Measurements from ENCODE around the gene CCDC141. TPM values are rescaled to one million over a fixed set of nuclear protein-coding genes. Genes with fewer than 3 reads are reported as not detected.

Gene CCDC141
- total RNA-seq, 2 experiments from 2014 or later = 2.6 TPM

DNA sequence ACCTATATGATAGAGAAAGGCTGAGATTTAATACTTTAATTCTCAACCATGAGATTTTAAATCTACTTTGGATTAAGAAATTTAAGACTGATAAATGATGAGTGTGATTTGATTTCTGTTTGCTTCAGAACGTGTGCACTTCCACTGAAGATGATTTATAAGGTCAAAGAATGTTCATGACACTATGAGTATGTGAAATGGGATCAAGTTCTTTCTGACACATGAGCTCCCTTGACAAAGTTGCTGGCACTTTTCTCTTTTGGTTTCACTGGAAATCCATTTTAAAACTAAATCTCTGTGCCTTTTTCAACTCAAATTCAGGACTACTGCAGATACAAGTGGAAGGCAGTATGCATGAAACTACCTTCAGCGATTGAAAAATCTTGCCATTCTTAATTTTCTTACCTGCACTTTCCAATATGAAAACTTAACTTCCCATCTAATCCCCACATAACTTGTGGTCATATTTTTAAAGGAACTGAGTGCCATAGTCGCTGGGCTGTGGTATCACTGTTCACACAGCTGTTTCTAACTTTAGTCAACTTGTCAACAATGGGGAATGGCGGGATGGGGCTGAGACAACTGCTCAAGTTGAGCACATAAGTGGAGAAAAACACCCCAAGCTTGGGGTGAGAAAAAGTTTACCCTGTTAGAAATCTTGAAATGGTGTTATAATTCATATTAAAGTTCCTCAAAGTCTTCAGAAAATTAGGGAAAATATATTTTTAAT is 190.9 kb downstream of the CCDC141 start:
- POLR2A ChIA-PET = no interaction called here
- H3K9me3 Mint-ChIP-seq = no peaks in the 10 kb centered on the region
- DNase-seq = no peak

DNA sequence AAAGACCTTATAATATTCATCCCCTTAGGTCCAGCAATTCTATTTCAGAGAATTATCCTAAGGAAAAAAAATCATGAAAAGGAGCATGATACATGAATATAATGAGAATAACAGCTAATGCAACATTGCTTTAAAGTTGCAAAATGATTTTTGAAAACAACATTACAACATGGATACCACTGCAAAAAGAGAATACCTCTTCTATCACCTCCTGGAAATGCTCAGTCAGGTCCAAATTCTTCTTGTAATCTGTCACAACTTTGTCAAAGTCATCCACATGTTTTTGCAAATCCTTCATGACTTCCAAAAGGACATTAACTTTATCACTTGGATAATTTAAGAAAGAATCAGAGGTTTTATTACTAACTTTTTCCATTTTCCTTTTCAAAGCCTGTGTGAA is 194.8 kb downstream of the CCDC141 start:
- Mint-ChIP-seq H3K9me3 (no peaks in the 10 kb centered on the region), H3K27me3 (peaks cover 2% of the 10 kb centered on the region), H3K27ac (no peak overlapping the region), H3K4me3 (no peak overlapping the region), H3K4me1 (no peaks in the 10 kb centered on the region), H3K36me3 (ENCODE audit: low read depth) (no peaks in the 10 kb centered on the region)
- ChIA-PET POLR2A (no interaction called here), CTCF (no interaction called here)
- DNase-seq = no peak

More for the DNA sequence above, 190.9 kb downstream of the CCDC141 start:
- H3K27ac Mint-ChIP-seq = no peak overlapping the region
- peaks cover 2% of the 10 kb centered on the region for H3K27me3 Mint-ChIP-seq
- no peaks in the 10 kb centered on the region for H3K36me3 Mint-ChIP-seq (ENCODE audit: low read depth)
- H3K4me1 Mint-ChIP-seq = no peaks in the 10 kb centered on the region
- H3K4me3 Mint-ChIP-seq = no peak overlapping the region
- CTCF ChIA-PET = no interaction called here

DNA sequence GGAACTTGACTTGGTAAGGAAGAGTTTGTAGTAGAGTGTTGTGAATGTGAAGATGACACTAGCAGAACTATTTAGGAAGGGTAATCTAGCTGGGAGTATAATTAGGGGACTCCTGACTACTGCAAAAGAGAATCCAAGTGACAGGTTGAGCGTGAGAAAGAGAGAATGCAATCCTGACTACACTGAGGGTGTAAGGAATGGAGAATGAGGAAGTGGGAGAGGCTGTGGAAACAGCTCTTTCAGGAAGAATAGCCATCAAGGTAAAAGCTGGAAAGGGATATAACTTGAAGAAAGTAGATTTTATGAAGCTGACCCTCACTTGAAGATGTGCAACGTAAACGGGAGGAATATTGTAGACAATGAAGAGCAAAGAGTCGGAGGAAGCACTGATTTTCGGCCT is 201.6 kb downstream of the CCDC141 start:
- no peak overlapping the region for H3K27ac Mint-ChIP-seq
- no peaks in the 10 kb centered on the region for H3K27me3 Mint-ChIP-seq
- no peak overlapping the region for H3K4me3 Mint-ChIP-seq
- DNase-seq = no peak
- H3K9me3 Mint-ChIP-seq = no peaks in the 10 kb centered on the region
- H3K36me3 Mint-ChIP-seq (ENCODE audit: low read depth) = no peaks in the 10 kb centered on the region
- ChIA-PET POLR2A (no interaction called here), CTCF (no interaction called here)
- H3K4me1 Mint-ChIP-seq = no peaks in the 10 kb centered on the region

DNA sequence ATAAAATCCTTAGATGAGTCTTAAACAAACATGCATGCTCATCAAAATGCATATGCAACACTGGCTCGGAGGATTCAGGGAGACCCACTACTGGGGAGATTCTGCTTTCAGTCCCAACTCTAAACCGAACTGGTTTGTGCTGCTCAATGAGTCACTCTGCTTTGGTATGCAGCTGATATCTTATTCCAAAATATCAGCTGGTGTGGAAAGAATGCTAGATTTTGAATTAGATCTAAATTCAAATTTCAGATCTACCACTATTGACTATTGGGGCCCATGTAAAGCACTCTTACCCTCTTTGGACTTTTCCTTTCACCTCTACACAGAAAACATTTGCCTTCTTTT is 203.5 kb downstream of the CCDC141 start:
- Mint-ChIP-seq H3K4me3 (no peak overlapping the region), H3K27me3 (no peaks in the 10 kb centered on the region)
- CTCF ChIA-PET = no interaction called here

DNA sequence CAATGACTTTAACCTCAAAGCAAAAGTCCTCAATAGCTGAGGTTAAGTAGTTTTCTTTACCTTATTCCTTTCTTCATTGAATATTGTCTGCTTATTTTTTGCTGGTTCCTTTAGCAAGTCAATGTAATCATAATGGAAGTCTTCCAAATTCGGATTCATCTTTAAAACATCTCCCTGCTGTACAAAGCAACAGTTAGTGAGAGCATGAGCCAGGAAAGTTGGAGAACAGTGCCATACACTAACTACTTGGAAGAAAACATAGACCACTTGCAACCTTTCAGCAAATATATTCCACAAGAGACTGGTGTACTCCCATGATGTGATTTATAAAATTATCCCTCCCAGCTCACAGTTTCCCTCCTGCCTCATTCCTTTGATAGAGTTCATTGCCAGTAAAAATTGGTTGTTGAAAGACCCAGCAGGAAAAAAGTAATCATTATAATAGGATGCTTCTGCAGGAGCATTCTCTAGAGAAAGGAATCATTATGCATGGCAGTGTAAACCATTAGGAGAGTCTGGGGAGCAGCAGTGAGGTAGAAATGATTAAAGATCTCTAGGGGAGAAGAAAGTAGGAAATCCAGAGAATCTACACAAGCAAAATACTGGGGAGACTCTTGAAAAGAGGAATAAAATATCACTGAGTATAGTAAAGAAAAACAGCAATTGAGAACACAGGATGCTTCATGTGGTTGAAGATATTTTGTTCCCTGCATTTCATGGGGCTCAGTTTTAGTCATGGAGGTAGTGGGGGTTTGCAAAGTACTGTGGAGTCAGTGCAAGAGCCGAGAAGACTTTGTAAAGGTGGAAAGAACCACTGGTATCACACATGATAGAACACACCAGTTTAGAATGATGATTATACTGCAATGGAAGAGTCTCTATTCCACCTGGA is 204.1 kb downstream of the CCDC141 start:
- no peak for DNase-seq
- CTCF ChIA-PET = interaction anchor here (0.6 kb wide), 1 partner anchor 31 kb away, joined by 3 read pairs; no protein-coding TSS in a partner anchor
- H3K36me3 Mint-ChIP-seq (ENCODE audit: low read depth) = no peaks in the 10 kb centered on the region
- H3K4me3 Mint-ChIP-seq = no peak overlapping the region
- H3K4me1 Mint-ChIP-seq = no peaks in the 10 kb centered on the region
- no peaks in the 10 kb centered on the region for H3K27me3 Mint-ChIP-seq
- no peaks in the 10 kb centered on the region for H3K9me3 Mint-ChIP-seq
- POLR2A ChIA-PET = no interaction called here
- H3K27ac Mint-ChIP-seq = no peak overlapping the region

More for the DNA sequence above, 203.5 kb downstream of the CCDC141 start:
- POLR2A ChIA-PET = no interaction called here
- Mint-ChIP-seq H3K9me3 (no peaks in the 10 kb centered on the region), H3K4me1 (no peaks in the 10 kb centered on the region), H3K27ac (no peak overlapping the region), H3K36me3 (ENCODE audit: low read depth) (no peaks in the 10 kb centered on the region)
- no peak for DNase-seq

DNA sequence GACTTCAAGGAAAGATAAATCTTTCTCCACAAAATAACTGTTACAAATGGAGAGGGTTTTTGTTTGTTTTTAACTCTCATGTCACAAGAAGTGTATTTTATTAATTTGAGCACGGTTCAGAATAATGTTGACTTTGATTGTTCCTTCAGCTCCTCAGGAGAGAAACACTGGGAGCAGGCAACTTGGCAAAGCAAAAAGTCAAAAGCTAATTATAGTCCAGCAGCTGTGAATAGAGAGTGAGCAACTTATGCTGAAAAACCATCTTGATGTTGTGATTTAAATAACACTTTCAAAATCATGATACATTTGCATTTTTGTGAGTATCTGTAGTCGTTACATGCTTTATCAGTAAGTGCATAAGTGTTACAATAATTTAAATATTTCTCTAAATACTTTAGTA is 205.2 kb downstream of the CCDC141 start:
- H3K4me3 Mint-ChIP-seq = no peak overlapping the region
- no peak overlapping the region for H3K27ac Mint-ChIP-seq
- no peaks in the 10 kb centered on the region for H3K27me3 Mint-ChIP-seq
- no peak for DNase-seq
- no peaks in the 10 kb centered on the region for H3K4me1 Mint-ChIP-seq
- H3K9me3 Mint-ChIP-seq = no peaks in the 10 kb centered on the region
- CTCF ChIA-PET = no interaction called here
- no peaks in the 10 kb centered on the region for H3K36me3 Mint-ChIP-seq (ENCODE audit: low read depth)
- POLR2A ChIA-PET = no interaction called here

DNA sequence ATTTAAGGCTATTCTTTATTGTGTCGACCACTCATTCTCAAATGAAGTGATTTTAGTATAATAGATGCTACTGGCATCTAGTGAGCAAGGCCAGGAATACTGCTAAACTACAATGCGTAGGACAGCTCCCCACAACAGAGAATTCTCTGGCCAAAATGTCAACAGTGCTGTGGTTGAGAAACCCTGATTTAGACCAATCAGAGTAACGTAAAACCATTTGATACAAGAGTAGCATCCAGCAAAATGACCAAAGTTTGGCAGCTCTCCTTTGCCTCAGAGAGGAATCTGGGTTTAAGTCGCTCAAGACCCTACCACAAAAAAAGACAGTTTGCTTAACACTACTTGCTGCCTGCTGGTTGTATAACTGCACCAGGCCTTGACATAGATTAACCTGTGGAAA is 205.7 kb downstream of the CCDC141 start:
- H3K9me3 Mint-ChIP-seq = no peaks in the 10 kb centered on the region
- H3K27ac Mint-ChIP-seq = no peak overlapping the region
- CTCF ChIA-PET = no interaction called here
- H3K4me1 Mint-ChIP-seq = no peaks in the 10 kb centered on the region
- no peaks in the 10 kb centered on the region for H3K36me3 Mint-ChIP-seq (ENCODE audit: low read depth)
- no peaks in the 10 kb centered on the region for H3K27me3 Mint-ChIP-seq
- POLR2A ChIA-PET = no interaction called here
- DNase-seq = no peak
- H3K4me3 Mint-ChIP-seq = no peak overlapping the region

DNA sequence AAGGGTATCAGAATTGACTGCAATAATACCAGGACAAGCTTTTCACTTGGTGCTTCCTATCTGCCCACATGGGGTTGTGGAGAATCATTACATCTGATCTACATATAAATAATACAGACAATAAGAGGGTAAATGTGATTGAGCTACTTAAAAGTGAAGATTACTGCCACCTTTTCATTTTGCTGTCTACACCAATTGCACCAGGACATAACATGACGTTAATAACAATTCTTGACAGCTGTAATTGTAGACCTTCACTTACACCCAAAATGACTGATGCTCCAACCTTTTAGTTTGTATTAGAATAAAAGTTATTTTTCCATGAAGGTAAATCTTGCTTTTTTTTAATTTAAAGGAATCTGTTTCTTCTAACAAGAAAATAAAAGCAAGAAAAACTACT is 206.2 kb downstream of the CCDC141 start:
- no peak overlapping the region for H3K27ac Mint-ChIP-seq
- H3K4me3 Mint-ChIP-seq = no peak overlapping the region
- ChIA-PET CTCF (no interaction called here), POLR2A (no interaction called here)
- no peak for DNase-seq
- no peaks in the 10 kb centered on the region for H3K27me3 Mint-ChIP-seq
- no peaks in the 10 kb centered on the region for H3K9me3 Mint-ChIP-seq
- H3K36me3 Mint-ChIP-seq (ENCODE audit: low read depth) = no peaks in the 10 kb centered on the region
- no peaks in the 10 kb centered on the region for H3K4me1 Mint-ChIP-seq

DNA sequence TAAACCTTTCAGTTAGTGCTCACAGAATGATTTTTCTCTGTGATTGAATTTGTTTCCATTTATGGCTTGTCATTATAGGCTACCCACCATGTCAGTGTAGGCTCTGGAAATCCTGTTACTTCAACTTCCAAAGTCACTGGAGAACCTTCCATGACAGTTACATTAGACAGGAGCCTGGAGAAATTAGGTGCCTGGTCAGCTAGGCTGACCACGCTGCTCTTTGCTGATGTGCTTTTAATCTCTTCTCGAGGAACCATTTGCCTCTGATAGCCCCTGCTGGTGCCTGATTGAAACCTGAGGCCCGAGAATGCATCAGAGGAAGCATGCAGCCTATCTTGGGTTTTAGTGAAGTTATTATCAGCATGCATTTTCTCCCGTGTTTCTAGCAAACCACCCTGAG is 213.1 kb downstream of the CCDC141 start:
- no peak overlapping the region for H3K4me3 Mint-ChIP-seq
- H3K36me3 Mint-ChIP-seq (ENCODE audit: low read depth) = no peaks in the 10 kb centered on the region
- H3K9me3 Mint-ChIP-seq = no peaks in the 10 kb centered on the region
- H3K4me1 Mint-ChIP-seq = no peaks in the 10 kb centered on the region
- no peak for DNase-seq
- ChIA-PET CTCF (no interaction called here), POLR2A (no interaction called here)
- H3K27ac Mint-ChIP-seq = no peak overlapping the region
- peaks cover 2% of the 10 kb centered on the region for H3K27me3 Mint-ChIP-seq

DNA sequence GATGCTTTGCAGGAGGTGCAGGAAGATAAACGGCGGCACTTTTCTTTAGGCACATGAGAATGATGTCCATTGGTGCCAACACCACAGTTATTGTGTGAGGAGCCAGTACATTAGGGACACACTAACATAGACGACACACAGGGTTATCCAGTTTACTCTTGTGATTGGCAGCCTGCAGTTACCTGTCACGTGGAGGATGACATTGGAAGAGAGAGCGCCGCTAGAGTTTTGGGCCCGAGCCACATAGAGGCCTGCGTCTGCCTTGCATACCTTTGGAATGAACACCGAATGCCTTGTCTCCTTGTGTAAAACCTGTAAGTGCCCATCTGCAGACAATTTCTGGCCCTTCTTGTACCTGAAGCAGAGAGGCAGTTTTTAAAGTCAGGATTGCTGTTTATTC is 215.9 kb downstream of the CCDC141 start:
- ChIA-PET POLR2A (no interaction called here), CTCF (no interaction called here)
- no peak overlapping the region for H3K27ac Mint-ChIP-seq
- peaks cover 2% of the 10 kb centered on the region for H3K27me3 Mint-ChIP-seq
- H3K36me3 Mint-ChIP-seq (ENCODE audit: low read depth) = no peaks in the 10 kb centered on the region
- no peaks in the 10 kb centered on the region for H3K9me3 Mint-ChIP-seq
- DNase-seq = no peak
- no peak overlapping the region for H3K4me3 Mint-ChIP-seq
- H3K4me1 Mint-ChIP-seq = peaks cover 2% of the 10 kb centered on the region

DNA sequence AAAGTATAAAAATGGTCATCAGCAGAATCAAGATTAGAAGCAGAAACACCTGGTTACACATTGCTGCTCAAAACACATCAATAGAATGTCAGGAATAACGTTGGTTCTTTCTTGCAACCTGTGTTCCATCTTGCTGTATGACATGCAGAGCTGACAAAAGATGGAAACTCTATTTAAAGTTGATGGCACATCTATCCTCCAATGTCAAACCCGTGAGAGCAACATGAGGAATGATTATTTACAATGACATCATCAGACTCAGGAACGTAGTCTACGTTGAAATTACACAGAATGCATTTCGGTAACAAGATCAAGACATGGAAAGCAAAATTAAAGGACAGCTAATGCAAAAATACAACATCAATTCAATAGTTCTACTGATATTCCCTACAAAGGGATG is 216.6 kb downstream of the CCDC141 start:
- H3K4me3 Mint-ChIP-seq = no peak overlapping the region
- peaks cover 3% of the 10 kb centered on the region for H3K4me1 Mint-ChIP-seq
- CTCF ChIA-PET = no interaction called here

DNA sequence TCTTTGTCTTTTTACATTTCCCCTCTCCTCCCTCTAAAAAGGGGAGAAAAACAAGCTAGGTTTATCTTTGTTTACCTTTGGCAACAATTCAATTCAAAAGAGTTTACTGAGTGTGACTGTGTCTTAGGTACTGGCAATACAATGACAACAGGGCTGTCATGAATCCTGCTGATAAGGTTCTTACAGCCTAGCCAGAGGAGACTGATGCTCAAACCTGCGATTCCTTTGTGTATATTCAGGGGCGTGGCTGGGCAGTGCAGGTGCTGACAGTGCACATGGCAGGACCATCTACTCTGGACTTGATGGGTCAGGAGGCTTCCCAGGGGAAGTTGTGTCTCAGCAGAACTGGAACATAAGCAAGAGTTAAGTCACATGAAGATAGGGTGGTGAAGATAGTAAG is 219.5 kb downstream of the CCDC141 start:
- no peaks in the 10 kb centered on the region for H3K36me3 Mint-ChIP-seq (ENCODE audit: low read depth)
- no peaks in the 10 kb centered on the region for H3K9me3 Mint-ChIP-seq
- H3K4me3 Mint-ChIP-seq = no peak overlapping the region
- H3K27me3 Mint-ChIP-seq = peaks cover 2% of the 10 kb centered on the region
- H3K4me1 Mint-ChIP-seq = peaks cover 3% of the 10 kb centered on the region
- POLR2A ChIA-PET = no interaction called here
- DNase-seq = no peak
- CTCF ChIA-PET = no interaction called here
- no peak overlapping the region for H3K27ac Mint-ChIP-seq

More for the DNA sequence above, 216.6 kb downstream of the CCDC141 start:
- DNase-seq = no peak
- Mint-ChIP-seq H3K27ac (no peak overlapping the region), H3K9me3 (no peaks in the 10 kb centered on the region), H3K36me3 (ENCODE audit: low read depth) (no peaks in the 10 kb centered on the region), H3K27me3 (peaks cover 2% of the 10 kb centered on the region)
- POLR2A ChIA-PET = no interaction called here

DNA sequence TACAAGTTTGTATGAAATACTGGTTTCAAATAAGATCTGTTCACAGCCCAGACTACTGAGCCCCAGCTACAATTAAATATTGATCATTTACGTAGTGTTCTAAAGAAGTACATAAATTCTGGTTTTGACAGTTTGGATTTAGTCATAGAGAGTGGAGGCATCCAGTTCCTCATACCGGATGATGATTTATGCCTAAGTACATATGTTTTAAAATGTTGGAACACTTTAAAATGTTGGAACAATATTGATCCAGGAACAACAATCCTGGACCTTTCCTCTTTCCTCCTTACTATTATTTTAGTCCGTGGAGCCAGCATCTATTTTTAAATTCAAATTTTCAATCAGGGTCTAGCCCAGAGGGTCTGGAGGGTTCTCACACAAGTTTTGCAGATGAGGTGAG is 220.0 kb downstream of the CCDC141 start:
- no peak overlapping the region for H3K4me3 Mint-ChIP-seq
- POLR2A ChIA-PET = no interaction called here
- H3K9me3 Mint-ChIP-seq = no peaks in the 10 kb centered on the region
- no peaks in the 10 kb centered on the region for H3K36me3 Mint-ChIP-seq (ENCODE audit: low read depth)
- CTCF ChIA-PET = no interaction called here
- H3K27me3 Mint-ChIP-seq = peaks cover 2% of the 10 kb centered on the region
- H3K27ac Mint-ChIP-seq = no peak overlapping the region
- H3K4me1 Mint-ChIP-seq = peaks cover 3% of the 10 kb centered on the region
- DNase-seq = no peak
